Measurements from ENCODE around the gene WBP11.
A peak's percentile ranks its signal among the peaks of the same experiment; 100 is the strongest.

The WBP11 gene

DNA sequence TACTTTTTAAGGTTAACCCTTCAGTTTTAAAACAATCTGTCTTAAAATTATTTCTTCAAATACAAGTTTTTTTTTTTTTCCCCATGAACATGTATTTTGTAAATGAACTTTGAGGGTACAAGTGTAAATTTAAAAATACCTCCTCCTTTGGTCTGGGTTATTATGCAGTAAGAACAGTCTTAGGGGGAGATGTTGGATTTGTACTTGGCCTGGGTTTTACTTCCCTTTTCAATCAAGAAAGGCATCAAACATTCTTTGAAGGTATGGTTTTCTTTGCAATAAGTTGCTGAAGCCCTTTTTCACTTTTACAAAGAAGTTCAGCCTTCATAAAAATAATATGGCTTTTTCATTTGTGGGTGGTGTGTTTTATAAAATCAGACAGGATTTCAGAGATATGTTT, 20.5 kb downstream of the WBP11 start:
- Histone ChIP-seq H3K9ac (ENCODE audit: low read length in 2 of 2) (no peak overlapping the region), H3K4me3 (ENCODE audit: low read length in 2 of 2) (no peak overlapping the region), H3K36me3 (ENCODE audit: control insufficient read depth in 2 of 2, insufficient read depth in 2 of 2, low read length in 2 of 2) (peaks cover 3% of the 10 kb centered on the region in 2 donors), H3K9me3 (ENCODE audit: control insufficient read depth in 2 of 2, low read length in 2 of 2) (no peaks in the 10 kb centered on the region), H3K4me1 (ENCODE audit: control insufficient read depth, insufficient read depth, low read length) (no peaks in the 10 kb centered on the region), H3K27ac (ENCODE audit: low read length) (no peak overlapping the region), H3K27me3 (ENCODE audit: control insufficient read depth in 1 of 2, insufficient read depth in 2 of 2, low read length in 2 of 2) (no peaks in the 10 kb centered on the region)

DNA sequence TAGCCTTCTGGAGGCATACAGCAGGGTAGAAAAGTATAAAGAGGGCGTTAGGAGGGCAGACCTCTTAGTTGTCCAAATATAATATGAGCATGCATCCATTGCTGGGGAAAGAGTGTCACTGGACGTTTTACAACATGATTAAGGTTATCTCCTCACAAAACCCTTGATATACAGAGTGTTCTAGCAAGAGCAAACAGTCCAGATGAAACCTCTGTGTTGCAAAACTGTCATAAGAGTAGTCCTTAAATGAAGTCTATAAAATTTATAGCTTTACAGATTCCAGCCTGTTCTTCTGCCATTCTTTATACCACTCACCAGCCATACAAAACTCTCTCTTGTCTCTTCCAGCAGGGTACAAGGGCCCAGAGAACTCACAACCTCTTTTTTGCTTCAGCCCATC, 21.7 kb downstream of the WBP11 start:
- Histone ChIP-seq H3K9ac (ENCODE audit: low read length in 2 of 2) (no peak overlapping the region), H3K4me3 (ENCODE audit: low read length in 2 of 2) (no peak overlapping the region), H3K4me1 (ENCODE audit: control insufficient read depth, insufficient read depth, low read length) (no peaks in the 10 kb centered on the region), H3K9me3 (ENCODE audit: control insufficient read depth in 2 of 2, low read length in 2 of 2) (no peaks in the 10 kb centered on the region), H3K27ac (ENCODE audit: low read length) (no peak overlapping the region), H3K27me3 (ENCODE audit: control insufficient read depth in 1 of 2, insufficient read depth in 2 of 2, low read length in 2 of 2) (no peaks in the 10 kb centered on the region), H3K36me3 (ENCODE audit: control insufficient read depth in 2 of 2, insufficient read depth in 2 of 2, low read length in 2 of 2) (no peaks in the 10 kb centered on the region)

- no peaks in the 10 kb centered on the region for H3K9me3 ChIP-seq (ENCODE audit: control insufficient read depth in 2 of 2, low read length in 2 of 2)
- no peak overlapping the region for H3K9ac ChIP-seq (ENCODE audit: low read length in 2 of 2)
- no peaks in the 10 kb centered on the region for H3K36me3 ChIP-seq (ENCODE audit: control insufficient read depth in 2 of 2, insufficient read depth in 2 of 2, low read length in 2 of 2)
- H3K27ac ChIP-seq (ENCODE audit: low read length): no peak overlapping the region
- H3K4me3 ChIP-seq (ENCODE audit: low read length in 2 of 2): peak overlapping the region in 1 of 2 donors; percentile 44
- H3K27me3 ChIP-seq (ENCODE audit: control insufficient read depth in 1 of 2, insufficient read depth in 2 of 2, low read length in 2 of 2): no peaks in the 10 kb centered on the region
- H3K4me1 ChIP-seq (ENCODE audit: control insufficient read depth, insufficient read depth, low read length): no peaks in the 10 kb centered on the region
Observed at GRCh38 chr12:14780859-14781258, 22.4 kb downstream of the WBP11 start.

DNA sequence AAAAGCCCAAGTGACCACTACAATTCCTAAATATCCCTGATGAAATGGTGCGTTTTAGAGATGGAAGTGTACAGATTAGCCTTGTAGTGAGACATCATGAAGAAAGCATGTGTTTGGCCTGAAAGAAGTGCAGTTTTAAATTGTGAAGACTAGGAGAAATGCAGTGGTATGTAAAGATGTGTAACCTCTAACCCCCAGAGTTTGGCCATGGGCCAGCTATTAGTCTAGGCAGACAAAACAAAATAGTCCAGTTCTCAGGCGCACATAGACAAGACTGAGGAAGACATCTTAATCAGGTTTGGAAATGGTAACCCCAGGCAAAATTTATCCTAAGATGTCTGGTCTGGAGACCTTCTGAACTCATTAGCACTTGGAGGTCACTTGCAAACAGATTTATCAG, 23.4 kb downstream of the WBP11 start:
- Histone ChIP-seq H3K4me3 (ENCODE audit: low read length in 2 of 2) (no peak overlapping the region), H3K9ac (ENCODE audit: low read length in 2 of 2) (no peak overlapping the region), H3K4me1 (ENCODE audit: control insufficient read depth, insufficient read depth, low read length) (no peaks in the 10 kb centered on the region), H3K9me3 (ENCODE audit: control insufficient read depth in 2 of 2, low read length in 2 of 2) (no peaks in the 10 kb centered on the region), H3K27ac (ENCODE audit: low read length) (no peak overlapping the region), H3K36me3 (ENCODE audit: control insufficient read depth in 2 of 2, insufficient read depth in 2 of 2, low read length in 2 of 2) (no peaks in the 10 kb centered on the region), H3K27me3 (ENCODE audit: control insufficient read depth in 1 of 2, insufficient read depth in 2 of 2, low read length in 2 of 2) (no peaks in the 10 kb centered on the region)

DNA sequence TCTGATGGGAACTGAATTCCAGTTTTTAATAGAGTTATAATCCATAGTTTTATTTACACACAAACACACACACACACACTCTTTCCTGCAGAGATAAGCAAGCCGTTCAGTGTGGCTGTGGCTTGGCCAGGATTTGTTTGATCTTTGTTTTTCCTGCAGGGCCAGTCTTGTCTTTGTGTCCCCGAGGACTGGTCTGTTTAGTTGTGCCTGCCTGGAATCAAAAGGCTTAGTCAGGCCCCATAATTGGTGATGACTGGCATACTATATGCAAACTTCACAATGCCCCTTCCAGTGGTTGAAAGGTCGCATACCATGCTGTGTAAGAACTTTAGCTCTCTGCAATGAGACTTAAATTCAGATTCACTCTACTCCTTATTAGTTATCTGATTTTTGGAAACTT, 26.0 kb downstream of the WBP11 start:
- Histone ChIP-seq H3K27ac (ENCODE audit: low read length) (no peak overlapping the region), H3K36me3 (ENCODE audit: control insufficient read depth in 2 of 2, insufficient read depth in 2 of 2, low read length in 2 of 2) (no peaks in the 10 kb centered on the region), H3K4me3 (ENCODE audit: low read length in 2 of 2) (no peak overlapping the region), H3K27me3 (ENCODE audit: control insufficient read depth in 1 of 2, insufficient read depth in 2 of 2, low read length in 2 of 2) (no peaks in the 10 kb centered on the region), H3K4me1 (ENCODE audit: control insufficient read depth, insufficient read depth, low read length) (no peaks in the 10 kb centered on the region), H3K9me3 (ENCODE audit: control insufficient read depth in 2 of 2, low read length in 2 of 2) (no peaks in the 10 kb centered on the region), H3K9ac (ENCODE audit: low read length in 2 of 2) (no peak overlapping the region)

- Histone ChIP-seq H3K27ac (ENCODE audit: low read length) (no peak overlapping the region), H3K9ac (ENCODE audit: low read length in 2 of 2) (no peak overlapping the region), H3K27me3 (ENCODE audit: control insufficient read depth in 1 of 2, insufficient read depth in 2 of 2, low read length in 2 of 2) (no peaks in the 10 kb centered on the region), H3K9me3 (ENCODE audit: control insufficient read depth in 2 of 2, low read length in 2 of 2) (no peaks in the 10 kb centered on the region), H3K4me1 (ENCODE audit: control insufficient read depth, insufficient read depth, low read length) (no peaks in the 10 kb centered on the region), H3K4me3 (ENCODE audit: low read length in 2 of 2) (no peak overlapping the region), H3K36me3 (ENCODE audit: control insufficient read depth in 2 of 2, insufficient read depth in 2 of 2, low read length in 2 of 2) (no peaks in the 10 kb centered on the region)
Observed at GRCh38 chr12:14776236-14776961, 26.9 kb downstream of the WBP11 start.

- Histone ChIP-seq H3K9me3 (ENCODE audit: control insufficient read depth in 2 of 2, low read length in 2 of 2) (no peaks in the 10 kb centered on the region), H3K36me3 (ENCODE audit: control insufficient read depth in 2 of 2, insufficient read depth in 2 of 2, low read length in 2 of 2) (no peaks in the 10 kb centered on the region), H3K4me1 (ENCODE audit: control insufficient read depth, insufficient read depth, low read length) (no peaks in the 10 kb centered on the region), H3K27me3 (ENCODE audit: control insufficient read depth in 1 of 2, insufficient read depth in 2 of 2, low read length in 2 of 2) (no peaks in the 10 kb centered on the region), H3K9ac (ENCODE audit: low read length in 2 of 2) (peak overlapping the region in 1 of 2 donors; percentile 88), H3K4me3 (ENCODE audit: low read length in 2 of 2) (peak overlapping the region; percentile 75 to 93), H3K27ac (ENCODE audit: low read length) (peak overlapping the region; percentile 91)
Observed at GRCh38 chr12:14775636-14775980, 27.7 kb downstream of the WBP11 start.

DNA sequence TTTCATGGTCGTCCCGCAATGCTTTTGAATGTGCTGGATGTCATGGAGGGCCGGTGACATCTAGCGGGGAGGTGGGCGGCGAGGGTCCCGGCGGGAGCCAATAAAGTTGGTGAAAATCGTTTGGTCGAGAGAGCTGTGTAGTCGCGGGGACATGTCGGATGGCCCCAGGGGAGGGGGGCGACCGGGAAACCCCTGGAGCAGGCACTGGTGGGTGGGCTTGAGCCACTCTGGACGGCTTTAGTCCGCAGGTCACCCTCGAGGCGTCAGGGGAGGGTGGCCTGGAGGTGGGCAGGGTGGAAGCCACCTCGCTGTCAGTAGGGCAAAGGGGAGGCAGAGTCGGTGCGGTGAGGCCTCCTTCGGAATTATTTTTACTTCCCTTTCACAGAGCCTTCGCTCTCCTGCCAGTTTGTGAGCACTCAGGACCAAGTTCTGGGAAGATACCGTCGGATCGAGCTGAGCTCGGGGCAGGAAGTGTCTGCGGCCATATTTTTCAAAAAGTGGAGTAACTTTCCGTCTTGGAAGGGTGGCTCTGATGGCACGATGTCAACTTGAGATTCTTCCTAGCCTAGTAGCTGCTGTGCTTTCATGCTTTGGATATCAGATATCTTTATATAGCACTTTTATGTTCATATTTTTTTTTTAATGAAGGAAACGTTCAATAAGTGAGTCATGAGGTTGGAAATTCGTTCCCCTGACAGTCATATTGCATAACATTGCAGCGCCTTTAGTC, 28.2 kb downstream of the WBP11 start:
- H3K4me3 ChIP-seq (ENCODE audit: low read length in 2 of 2): peak overlapping the region; percentile 75 to 93

GRCh38 chr12:14774074-14774905, 29.0 kb downstream of the WBP11 start:
- Histone ChIP-seq H3K27me3 (ENCODE audit: control insufficient read depth in 1 of 2, insufficient read depth in 2 of 2, low read length in 2 of 2) (no peaks in the 10 kb centered on the region), H3K9ac (ENCODE audit: low read length in 2 of 2) (peak overlapping the region; percentile 88 to 89), H3K4me3 (ENCODE audit: low read length in 2 of 2) (peak overlapping the region; percentile 75 to 93), H3K36me3 (ENCODE audit: control insufficient read depth in 2 of 2, insufficient read depth in 2 of 2, low read length in 2 of 2) (no peaks in the 10 kb centered on the region), H3K9me3 (ENCODE audit: control insufficient read depth in 2 of 2, low read length in 2 of 2) (no peaks in the 10 kb centered on the region), H3K4me1 (ENCODE audit: control insufficient read depth, insufficient read depth, low read length) (peaks cover 6% of the 10 kb centered on the region), H3K27ac (ENCODE audit: low read length) (peak overlapping the region; percentile 91)

More for the DNA sequence above, 28.2 kb downstream of the WBP11 start:
- Histone ChIP-seq H3K4me1 (ENCODE audit: control insufficient read depth, insufficient read depth, low read length) (no peaks in the 10 kb centered on the region), H3K36me3 (ENCODE audit: control insufficient read depth in 2 of 2, insufficient read depth in 2 of 2, low read length in 2 of 2) (no peaks in the 10 kb centered on the region), H3K9me3 (ENCODE audit: control insufficient read depth in 2 of 2, low read length in 2 of 2) (no peaks in the 10 kb centered on the region), H3K27ac (ENCODE audit: low read length) (peak overlapping the region; percentile 91), H3K9ac (ENCODE audit: low read length in 2 of 2) (peak overlapping the region; percentile 88 to 89), H3K27me3 (ENCODE audit: control insufficient read depth in 1 of 2, insufficient read depth in 2 of 2, low read length in 2 of 2) (no peaks in the 10 kb centered on the region)

- Histone ChIP-seq H3K36me3 (ENCODE audit: control insufficient read depth in 2 of 2, insufficient read depth in 2 of 2, low read length in 2 of 2) (no peaks in the 10 kb centered on the region), H3K9ac (ENCODE audit: low read length in 2 of 2) (peak overlapping the region; percentile 39 to 69), H3K4me3 (ENCODE audit: low read length in 2 of 2) (peak overlapping the region; percentile 75 to 93), H3K4me1 (ENCODE audit: control insufficient read depth, insufficient read depth, low read length) (peaks cover 11% of the 10 kb centered on the region), H3K27me3 (ENCODE audit: control insufficient read depth in 1 of 2, insufficient read depth in 2 of 2, low read length in 2 of 2) (no peaks in the 10 kb centered on the region), H3K27ac (ENCODE audit: low read length) (peak overlapping the region; percentile 91), H3K9me3 (ENCODE audit: control insufficient read depth in 2 of 2, low read length in 2 of 2) (no peaks in the 10 kb centered on the region)
Observed at GRCh38 chr12:14773685-14774073, 29.6 kb downstream of the WBP11 start.

Data from stomach smooth muscle (tissue), 2 donors.